Hepatocyte (in vitro differentiated cells): ENCODE data around the gene FBLN1. TPM values are rescaled to one million over a fixed set of nuclear protein-coding genes. Genes with fewer than 3 reads are reported as not detected.

Experiments used
- DNase-seq: peaks from one replicate; pipeline ENCODE4 v3.0.0-alpha.2; 2016; ENCODE audit warnings: low spot score
- H2AFZ ChIP-seq: fragments of 200-600 bp; sonication (generic); 2 replicates; pipeline ENCODE4 v1.6.0; 2016; ENCODE audit warnings: antibody characterized with exemption, mild to moderate bottlenecking
- H3K27ac ChIP-seq: fragments of 200-600 bp; sonication (generic); 2 replicates; pipeline ENCODE4 v1.5.1; 2016; ENCODE audit warnings: mild to moderate bottlenecking
- H3K27me3 ChIP-seq: fragments of 200-600 bp; sonication (generic); 2 replicates; pipeline ENCODE4 v1.6.1; 2016
- H3K36me3 ChIP-seq: fragments of 200-600 bp; sonication (generic); replicated peaks from 2 replicates; pipeline ENCODE4 v1.5.1; 2016; ENCODE audit warnings: low read depth; ENCODE audit not compliant: insufficient read depth
- H3K4me1 ChIP-seq: fragments of 200-600 bp; sonication (generic); 2 replicates; pipeline ENCODE4 v1.5.1; 2016; ENCODE audit warnings: mild to moderate bottlenecking, moderate library complexity; ENCODE audit not compliant: insufficient read depth
- H3K4me2 ChIP-seq: fragments of 200-600 bp; sonication (generic); 2 replicates; pipeline ENCODE4 v1.6.0; 2016
- H3K4me3 ChIP-seq: fragments of 200-600 bp; sonication (generic); 2 replicates; pipeline ENCODE4 v1.5.1; 2016; ENCODE audit warnings: mild to moderate bottlenecking
- H3K79me2 ChIP-seq: fragments of 200-600 bp; sonication (generic); 2 replicates; pipeline ENCODE4 v1.6.0; 2017; ENCODE audit warnings: mild to moderate bottlenecking
- H3K9me2 ChIP-seq: fragments of 200-600 bp; sonication (generic); replicated peaks from 2 replicates; pipeline ENCODE4 v1.6.0; 2017; ENCODE audit warnings: mild to moderate bottlenecking; ENCODE audit not compliant: insufficient read depth
- H3K9me3 ChIP-seq: fragments of 200-600 bp; sonication (generic); 2 replicates; pipeline ENCODE4 v1.5.1; 2016; ENCODE audit warnings: low read depth, mild to moderate bottlenecking
- H4K20me1 ChIP-seq: fragments of 200-600 bp; sonication (generic); 2 replicates; pipeline ENCODE4 v1.6.0; 2016; ENCODE audit warnings: mild to moderate bottlenecking; ENCODE audit not compliant: insufficient read depth, poor library complexity, severe bottlenecking
- CTCF ChIP-seq: fragments of 200-600 bp; sonication (generic); IDR thresholded peaks from 2 replicates; pipeline ENCODE4 v1.5.1; 2016; ENCODE audit warnings: antibody characterized with exemption, mild to moderate bottlenecking; ENCODE audit not compliant: poor library complexity
- EZH2 ChIP-seq: fragments of 200-600 bp; sonication (generic); IDR thresholded peaks from 2 replicates; pipeline ENCODE4 v1.6.1; 2016; ENCODE audit warnings: antibody characterized with exemption, mild to moderate bottlenecking, borderline replicate concordance
- EZH2phosphoT487 ChIP-seq: fragments of 200-600 bp; sonication (generic); IDR thresholded peaks from one replicate; pipeline ENCODE4 v1.6.1; 2018; ENCODE audit warnings: antibody characterized with exemption, mild to moderate bottlenecking, low read depth, moderate library complexity; ENCODE audit not compliant: unreplicated experiment, severe bottlenecking
- WGBS: methylation state at CpG from one replicate; pipeline ENCODE4 v1.1.6; 2016; ENCODE audit warnings: low lambda C conversion rate; ENCODE audit errors: missing lambda C conversion rate; 5-methylcytosine and 5-hydroxymethylcytosine counted together
- polyA plus RNA-seq: library from polyadenylated mRNA; unstranded; fragments of >200 nt; fragmentation: Nextera tagmentation; extraction: Ambion mirVana; gene quantifications from 2 replicates; pipeline ENCODE4 v1.2.1, GENCODE V29; 2016
- total RNA-seq: library from RNA; depleted of rRNA; stranded (reverse); fragments of >200 nt; gene quantifications from 2 replicates; pipeline ENCODE4 v1.2.3, GENCODE V29; 2014

The FBLN1 gene
- total and polyA plus RNA-seq, 2 experiments from 2014 or later, result 201 to 669 TPM

- no peak for TF ChIP-seq EZH2phosphoT487
- TF ChIP-seq EZH2, result no peak
- TF ChIP-seq CTCF, result no peak
- Histone ChIP-seq H2AFZ (no peak overlapping the region), H3K9me3 (no peaks in the 10 kb centered on the region), H4K20me1 (no peaks in the 10 kb centered on the region), H3K36me3 (no peaks in the 10 kb centered on the region), H3K4me1 (peaks cover 5% of the 10 kb centered on the region), H3K4me2 (no peak overlapping the region), H3K9me2 (no peaks in the 10 kb centered on the region), H3K79me2 (no peaks in the 10 kb centered on the region), H3K4me3 (no peak overlapping the region), H3K27me3 (peaks cover 4% of the 10 kb centered on the region), H3K27ac (no peak overlapping the region)
- WGBS, result 95% methylated on average over 15 of the region's 15 CpGs
- no peak for DNase-seq
Observed at GRCh38 chr22:45630436-45630835, 127.8 kb downstream of the FBLN1 start.

DNA sequence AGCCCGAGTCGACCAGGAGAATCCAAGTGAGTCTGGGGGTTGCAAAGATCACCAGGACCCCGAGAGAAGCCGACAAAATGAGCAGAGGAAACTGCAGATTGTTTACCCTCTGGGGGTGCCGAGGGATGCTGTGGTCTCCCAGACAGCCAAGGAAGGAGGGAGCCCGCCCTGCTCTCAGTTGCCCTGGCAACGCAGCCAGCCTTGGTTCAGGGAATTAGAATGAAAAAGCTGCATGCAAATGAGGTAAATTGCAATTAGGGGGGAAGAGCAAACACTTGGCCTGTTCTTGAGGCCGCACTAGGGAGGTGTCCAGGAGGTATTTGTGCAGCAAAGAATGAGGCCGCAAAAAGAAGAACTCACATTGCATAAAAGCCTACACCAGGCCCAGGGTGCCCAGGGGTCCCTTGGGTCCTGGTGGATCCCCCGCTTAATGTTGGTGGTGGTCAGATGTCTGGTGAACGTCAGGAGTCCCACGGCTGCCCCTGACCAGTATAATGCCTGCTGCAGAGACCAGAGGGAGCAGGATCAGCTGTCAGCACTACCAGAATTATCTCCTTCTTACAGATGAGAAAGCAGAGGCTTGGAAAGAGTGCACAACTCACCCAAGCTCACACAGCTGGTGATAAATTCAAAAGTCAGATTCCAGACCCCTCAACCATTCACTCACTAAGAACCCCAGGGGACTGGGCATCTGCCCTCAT is 128.6 kb downstream of the FBLN1 start:
- peaks cover 4% of the 10 kb centered on the region for H3K27me3 ChIP-seq
- no peak overlapping the region for H3K4me3 ChIP-seq
- H2AFZ ChIP-seq, result no peak overlapping the region
- H3K9me2 ChIP-seq, result no peaks in the 10 kb centered on the region
- no peak for TF ChIP-seq CTCF
- no peak for TF ChIP-seq EZH2phosphoT487
- WGBS, result 58% methylated on average over 12 of the region's 12 CpGs
- no peak for DNase-seq
- no peak overlapping the region for H3K4me2 ChIP-seq
- H3K4me1 ChIP-seq, result peaks cover 5% of the 10 kb centered on the region
- no peaks in the 10 kb centered on the region for H3K9me3 ChIP-seq
- H3K36me3 ChIP-seq, result no peaks in the 10 kb centered on the region
- no peak overlapping the region for H3K27ac ChIP-seq
- no peaks in the 10 kb centered on the region for H4K20me1 ChIP-seq
- no peaks in the 10 kb centered on the region for H3K79me2 ChIP-seq

GRCh38 chr22:45631841-45632238 is 129.2 kb downstream of the FBLN1 start:
- Histone ChIP-seq H3K4me2 (no peak overlapping the region), H4K20me1 (no peaks in the 10 kb centered on the region), H3K4me3 (no peak overlapping the region), H3K4me1 (peaks cover 5% of the 10 kb centered on the region), H3K9me3 (no peaks in the 10 kb centered on the region), H3K27me3 (peaks cover 6% of the 10 kb centered on the region), H3K36me3 (no peaks in the 10 kb centered on the region), H3K79me2 (no peaks in the 10 kb centered on the region), H3K27ac (no peak overlapping the region), H2AFZ (no peak overlapping the region), H3K9me2 (no peaks in the 10 kb centered on the region)
- TF ChIP-seq CTCF (no peak), EZH2phosphoT487 (no peak)
- WGBS, result 95% methylated on average over 7 of the region's 7 CpGs
- no peak for DNase-seq
